B cell (primary cell): Measurements from ENCODE around the gene TBC1D22A. TPM values are rescaled to one million over a fixed set of nuclear protein-coding genes. Genes with fewer than 3 reads are reported as not detected.

ENCODE experiments used
- ATAC-seq: fragments of 200-7000 bp; cut with Tn5 transposase; one replicate; pipeline ENCODE4 v1.10.0; 2021; ENCODE audit warnings: low read depth, mild to moderate bottlenecking, moderate number of reproducible peaks, moderate library complexity
- CTCF ChIA-PET: fragments of 350-600 bp; sonication (Branson Sonifier 250); formaldehyde crosslinking; loops from one replicate; lab custom pipeline; 2021; ENCODE audit warnings: antibody characterized with exemption, inconsistent platforms; lab: Charles Lee
- POLR2A ChIA-PET: fragments of 350-600 bp; sonication (Branson Sonifier 250); formaldehyde crosslinking; loops from one replicate; lab custom pipeline; 2021; ENCODE audit warnings: antibody characterized with exemption; lab: Charles Lee
- DNase-seq: peaks from one replicate; pipeline ENCODE4 v3.0.0; 2013
- H2AFZ ChIP-seq: 2 replicates; pipeline ENCODE4 v1.6.1; 2012; ENCODE audit warnings: mild to moderate bottlenecking, low read depth, low read length; ENCODE audit not compliant: insufficient read depth, poor library complexity, severe bottlenecking
- H3K27ac ChIP-seq, 2 donors: 1 replicate in 1 of 2; 2 replicates in 1 of 2; pipeline ENCODE4 v1.5.1; 2012 to 2013; ENCODE audit warnings: low read length in 2 of 2, mild to moderate bottlenecking in 2 of 2, moderate library complexity in 1 of 2
- H3K27me3 ChIP-seq, 4 experiments: fragments of 200-600 bp in 1 of 4; sonication (generic) in 1 of 4; replicated peaks in 1 of 4; 1 replicate in 2 of 4; 2 replicates in 2 of 4; pipeline versions ENCODE4 v1.6.1 to v1.7.0; 2013 to 2016; ENCODE audit warnings: low read length in 3 of 4, mild to moderate bottlenecking in 2 of 4, mixed read lengths in 1 of 4, moderate library complexity in 1 of 4; ENCODE audit not compliant: insufficient read depth in 4 of 4, control insufficient read depth in 3 of 4; ENCODE audit errors: control extremely low read depth in 1 of 4
- H3K36me3 ChIP-seq, 2 experiments: replicated peaks in 1 of 2; 1 replicate in 1 of 2; 2 replicates in 1 of 2; pipeline versions ENCODE4 v1.6.1 to v1.7.1; 2013; ENCODE audit warnings: low read length in 1 of 2; ENCODE audit not compliant: insufficient read depth in 2 of 2, control insufficient read depth in 1 of 2; ENCODE audit errors: control extremely low read depth in 1 of 2, extremely low read depth in 1 of 2
- H3K4me1 ChIP-seq, 2 donors: fragments of 200-600 bp in 1 of 2; sonication (generic) in 1 of 2; 1 replicate in 1 of 2; 2 replicates in 1 of 2; pipeline versions ENCODE4 v1.5.1 to v1.6.1; 2013 to 2017; ENCODE audit warnings: low read length in 2 of 2; ENCODE audit not compliant: control insufficient read depth in 2 of 2, insufficient read depth in 2 of 2
- H3K4me2 ChIP-seq: replicated peaks from 2 replicates; pipeline ENCODE3; 2012; ENCODE audit warnings: mild to moderate bottlenecking, low read depth, low read length; ENCODE audit not compliant: poor library complexity, severe bottlenecking
- H3K4me3 ChIP-seq, 5 experiments: fragments of 200-600 bp in 1 of 5; sonication (generic) in 1 of 5; 1 replicate in 3 of 5; 2 replicates in 2 of 5; pipeline versions ENCODE4 v1.5.1 to v1.7.0; 2011 to 2016; ENCODE audit warnings: low read length in 4 of 5, mild to moderate bottlenecking in 4 of 5, low read depth in 2 of 5, control low read depth in 1 of 5, moderate library complexity in 1 of 5; ENCODE audit not compliant: insufficient read depth in 1 of 5; ENCODE audit errors: control extremely low read depth in 1 of 5, extremely low read depth in 1 of 5
- H3K79me2 ChIP-seq: fragments of 200-600 bp; sonication (generic); one replicate; pipeline ENCODE4 v1.6.0; 2016; ENCODE audit warnings: low read length; ENCODE audit not compliant: control insufficient read depth, insufficient read depth
- H3K9ac ChIP-seq: fragments of 200-600 bp; sonication (generic); 2 replicates; pipeline ENCODE4 v1.6.1; 2017; ENCODE audit warnings: mild to moderate bottlenecking, low read length, moderate library complexity
- H3K9me3 ChIP-seq, 3 donors: one replicate each; pipeline versions ENCODE4 v1.6.1 to v1.7.1; 2013; ENCODE audit warnings: low read length in 2 of 3; ENCODE audit not compliant: control insufficient read depth in 2 of 3, insufficient read depth in 1 of 3; ENCODE audit errors: control extremely low read depth in 1 of 3
- H4K20me1 ChIP-seq: 2 replicates; pipeline ENCODE4 v1.6.0; 2012; ENCODE audit warnings: mild to moderate bottlenecking, low read length; ENCODE audit not compliant: insufficient read depth, control insufficient read depth, poor library complexity, severe bottlenecking
- H3K27ac Mint-ChIP-seq: one replicate; pipeline ENCODE4 v1.8.0; 2021; ENCODE audit warnings: mixed read lengths
- H3K27me3 Mint-ChIP-seq: one replicate; pipeline ENCODE4 v1.8.0; 2021; ENCODE audit warnings: mixed read lengths
- H3K4me1 Mint-ChIP-seq: one replicate; pipeline ENCODE4 v1.8.0; 2021; ENCODE audit warnings: mixed read lengths
- H3K4me3 Mint-ChIP-seq: one replicate; pipeline ENCODE4 v1.8.0; 2021; ENCODE audit warnings: mixed read lengths
- H3K9me3 Mint-ChIP-seq: one replicate; pipeline ENCODE4 v1.8.0; 2022; ENCODE audit warnings: mixed read lengths; ENCODE audit not compliant: insufficient read depth
- EZH2 ChIP-seq: IDR thresholded peaks from 2 replicates; pipeline ENCODE4 v1.6.1; 2012; ENCODE audit warnings: borderline replicate concordance, low read depth, mild to moderate bottlenecking, moderate library complexity, low read length; ENCODE audit not compliant: insufficient read depth, poor library complexity, severe bottlenecking
- WGBS: methylation state at CpG from one replicate; pipeline ENCODE4 v1.1.5; 2013; ENCODE audit warnings: missing lambda C conversion rate; ENCODE audit not compliant: insufficient coverage; 5-methylcytosine and 5-hydroxymethylcytosine counted together
- intact Hi-C: fragments of 100-400 bp; cut with micrococcal nuclease; formaldehyde crosslinking; loops from one replicate; pipeline ENCODE4 v1.10.0; 2022
- polyA plus RNA-seq: library from polyadenylated mRNA; depleted of rRNA; stranded (reverse); fragments of >200 nt; gene quantifications from 2 replicates; pipeline ENCODE4 v1.2.3, GENCODE V29; 2012
- total RNA-seq, 2 donors: library from RNA; stranded (reverse); fragments of 120-200 nt in 1 of 2; gene quantifications; 1 replicate in 1 of 2; 2 replicates in 1 of 2; pipeline versions ENCODE4 v1.2.3 to v1.2.4, GENCODE V29; 2013 to 2022
- TF ChIP-seq, protein P1 (sequence below): fragments of 200-600 bp; IDR thresholded peaks from one replicate; pipeline ENCODE4 v1.8.0; 2022; ENCODE audit warnings: antibody characterized with exemption, mild to moderate bottlenecking

TBC1D22A gene
- total and polyA plus RNA-seq, 2 donors (not counting 1 experiment from before 2014, with no cell fraction given), result 73.8 to 128 TPM

GRCh38 chr22:46741974-46742519 lies 20.4 kb upstream of the TBC1D22A start:
- peaks cover 15 to 16% of the 10 kb centered on the region in 2 donors for H3K4me1 ChIP-seq
- H3K4me2 ChIP-seq, result no peak overlapping the region
- H2AFZ ChIP-seq, result no peak overlapping the region
- H4K20me1 ChIP-seq, result peaks cover 19% of the 10 kb centered on the region
- no peak overlapping the region for H3K27ac ChIP-seq
- peaks cover 11% of the 10 kb centered on the region for H3K4me1 Mint-ChIP-seq
- H3K4me3 ChIP-seq, result no peak overlapping the region
- ATAC-seq (no peak), DNase-seq (no peak)
- H3K9me3 ChIP-seq, result peaks cover 0 to 13% (median 0%) of the 10 kb centered on the region in 3 donors
- ChIA-PET CTCF (interaction anchor here (2.7 to 6.3 kb wide), 4 partner anchors 18 to 179 kb away, joined by 10 to 87 read pairs (median 50); partner anchors contain the start of gene TBC1D22A), POLR2A (no interaction called here)
- H3K4me3 Mint-ChIP-seq, result no peak overlapping the region
- H3K9ac ChIP-seq, result no peak overlapping the region
- no peak overlapping the region for H3K27ac Mint-ChIP-seq
- H3K9me3 Mint-ChIP-seq, result no peaks in the 10 kb centered on the region
- 92% methylated on average over 5 of the region's 6 CpGs for WGBS
- H3K27me3 ChIP-seq, result peaks cover 0 to 3% (median 0%) of the 10 kb centered on the region in 4 experiments
- no peak for TF ChIP-seq EZH2
- TF ChIP-seq, protein P1, sequence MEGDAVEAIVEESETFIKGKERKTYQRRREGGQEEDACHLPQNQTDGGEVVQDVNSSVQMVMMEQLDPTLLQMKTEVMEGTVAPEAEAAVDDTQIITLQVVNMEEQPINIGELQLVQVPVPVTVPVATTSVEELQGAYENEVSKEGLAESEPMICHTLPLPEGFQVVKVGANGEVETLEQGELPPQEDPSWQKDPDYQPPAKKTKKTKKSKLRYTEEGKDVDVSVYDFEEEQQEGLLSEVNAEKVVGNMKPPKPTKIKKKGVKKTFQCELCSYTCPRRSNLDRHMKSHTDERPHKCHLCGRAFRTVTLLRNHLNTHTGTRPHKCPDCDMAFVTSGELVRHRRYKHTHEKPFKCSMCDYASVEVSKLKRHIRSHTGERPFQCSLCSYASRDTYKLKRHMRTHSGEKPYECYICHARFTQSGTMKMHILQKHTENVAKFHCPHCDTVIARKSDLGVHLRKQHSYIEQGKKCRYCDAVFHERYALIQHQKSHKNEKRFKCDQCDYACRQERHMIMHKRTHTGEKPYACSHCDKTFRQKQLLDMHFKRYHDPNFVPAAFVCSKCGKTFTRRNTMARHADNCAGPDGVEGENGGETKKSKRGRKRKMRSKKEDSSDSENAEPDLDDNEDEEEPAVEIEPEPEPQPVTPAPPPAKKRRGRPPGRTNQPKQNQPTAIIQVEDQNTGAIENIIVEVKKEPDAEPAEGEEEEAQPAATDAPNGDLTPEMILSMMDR, result no peak
- H3K36me3 ChIP-seq, result no peaks in the 10 kb centered on the region
- H3K27me3 Mint-ChIP-seq, result no peaks in the 10 kb centered on the region
- H3K79me2 ChIP-seq, result peaks cover 10% of the 10 kb centered on the region
- intact Hi-C loops, result no loop called here

DNA sequence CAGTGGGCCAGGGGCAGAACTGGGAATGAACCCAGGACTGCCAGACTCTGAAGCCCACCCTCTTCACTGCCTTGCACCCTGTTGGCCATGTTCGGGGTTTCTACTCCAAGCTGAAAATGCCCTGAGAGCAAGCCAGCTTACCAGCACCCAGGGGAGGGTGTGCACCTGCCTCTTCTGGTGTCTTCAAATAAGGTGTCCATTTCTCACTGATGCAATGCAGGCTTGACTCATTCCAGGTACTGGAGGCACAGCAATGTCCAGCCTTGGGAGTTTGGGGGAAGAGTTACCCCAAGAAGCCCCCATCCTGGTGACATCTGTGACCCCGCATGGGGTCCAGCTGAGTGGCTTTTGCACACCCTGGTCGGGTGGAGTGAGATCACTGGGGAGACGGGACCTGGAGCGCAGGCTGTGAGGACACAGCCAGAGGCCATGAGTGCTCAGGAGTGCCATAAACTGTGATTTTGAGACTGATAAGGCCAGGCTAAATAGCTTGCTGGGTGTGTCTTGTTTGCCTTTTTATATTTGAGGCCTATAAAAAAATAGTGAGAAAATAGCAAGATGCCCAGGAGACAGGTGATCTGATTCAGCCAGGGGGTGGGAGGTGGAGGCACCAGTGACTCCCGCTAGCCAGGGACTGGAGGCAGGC lies 19.8 kb upstream of the TBC1D22A start:
- ATAC-seq, result no peak
- POLR2A ChIA-PET, result no interaction called here

More for the DNA sequence above, 19.8 kb upstream of the TBC1D22A start:
- 98% methylated on average over 6 of the region's 6 CpGs for WGBS
- Mint-ChIP-seq H3K27me3 (no peaks in the 10 kb centered on the region), H3K4me3 (no peak overlapping the region), H3K4me1 (peaks cover 7% of the 10 kb centered on the region), H3K27ac (no peak overlapping the region), H3K9me3 (no peaks in the 10 kb centered on the region)
- Histone ChIP-seq H3K4me1 (peaks cover 12% of the 10 kb centered on the region in 2 donors), H3K27me3 (peaks cover 0 to 3% (median 0%) of the 10 kb centered on the region in 4 experiments), H4K20me1 (peaks cover 14% of the 10 kb centered on the region), H3K9ac (no peak overlapping the region), H3K27ac (no peak overlapping the region), H3K9me3 (peaks cover 0 to 13% (median 0%) of the 10 kb centered on the region in 3 donors), H3K4me2 (no peak overlapping the region), H3K79me2 (peaks cover 4% of the 10 kb centered on the region), H2AFZ (no peak overlapping the region), H3K4me3 (no peak overlapping the region), H3K36me3 (no peaks in the 10 kb centered on the region)
- CTCF ChIA-PET, result interaction anchor here (5.5 to 6.3 kb wide), 2 partner anchors 17 to 62 kb away, joined by 83 to 87 read pairs; partner anchors contain the start of gene TBC1D22A
- no peak for DNase-seq
- intact Hi-C loops, result no loop called here
- TF ChIP-seq, protein P1, result no peak
- no peak for TF ChIP-seq EZH2
